A673 (cell line): Measurements from ENCODE around the gene MPO. TPM values are rescaled to one million over a fixed set of nuclear protein-coding genes. Genes with fewer than 3 reads are reported as not detected.

Experiments
- BruUV-seq: library from RNA; stranded (reverse); fragments of 400-500 nt; replicated peaks from 2 replicates; lab custom pipeline; 2021; lab: Mats Ljungman, UMichigan
- CTCF ChIA-PET: fragments of 300-600 bp; sonication (Branson Sonifier 250); formaldehyde crosslinking; loops from one replicate; lab custom pipeline; 2022; ENCODE audit warnings: antibody characterized with exemption; lab: Charles Lee
- POLR2A ChIA-PET: fragments of 300-600 bp; sonication (Branson Sonifier 250); formaldehyde crosslinking; loops from one replicate; lab custom pipeline; 2022; ENCODE audit warnings: antibody characterized with exemption; ENCODE audit not compliant: low non-redundant PET; lab: Charles Lee
- DNase-seq: peaks from one replicate; pipeline ENCODE4 v3.0.0-alpha.2; 2015; ENCODE audit warnings: low spot score
- H3K27ac ChIP-seq: fragments of 200-600 bp; sonication (generic); 2 replicates; pipeline ENCODE4 v1.5.1; 2016; ENCODE audit warnings: mixed run types, low read depth, mild to moderate bottlenecking, mixed read lengths, antibody characterized with exemption, low read length; ENCODE audit not compliant: poor library complexity, severe bottlenecking
- H3K27me3 ChIP-seq: fragments of 200-600 bp; sonication (generic); replicated peaks from 2 replicates; pipeline ENCODE4 v1.6.1; 2017; ENCODE audit warnings: mixed run types, low read depth, mild to moderate bottlenecking, mixed read lengths, antibody characterized with exemption, low read length; ENCODE audit not compliant: insufficient read depth, poor library complexity
- H3K36me3 ChIP-seq: fragments of 200-600 bp; sonication (generic); 2 replicates; pipeline ENCODE4 v1.6.1; 2016; ENCODE audit warnings: mixed run types, mild to moderate bottlenecking, mixed read lengths, antibody characterized with exemption, low read length; ENCODE audit not compliant: insufficient read depth, poor library complexity, severe bottlenecking
- H3K4me1 ChIP-seq: fragments of 200-600 bp; sonication (generic); 2 replicates; pipeline ENCODE4 v1.6.1; 2017; ENCODE audit warnings: mixed run types, mild to moderate bottlenecking, mixed read lengths, antibody characterized with exemption, low read length; ENCODE audit not compliant: insufficient read depth, poor library complexity, severe bottlenecking
- H3K4me3 ChIP-seq: fragments of 200-600 bp; sonication (generic); 2 replicates; pipeline ENCODE4 v1.5.1; 2016; ENCODE audit warnings: low read depth, mixed run types, mild to moderate bottlenecking, mixed read lengths, low read length; ENCODE audit not compliant: poor library complexity, severe bottlenecking
- H3K9me3 ChIP-seq: fragments of 200-600 bp; sonication (generic); 2 replicates; pipeline ENCODE4 v1.6.1; 2016; ENCODE audit warnings: mixed run types, low read depth, mild to moderate bottlenecking, mixed read lengths, antibody characterized with exemption, low read length; ENCODE audit not compliant: poor library complexity, severe bottlenecking
- EZH2 ChIP-seq: fragments of 200-600 bp; sonication (generic); IDR thresholded peaks from 2 replicates; pipeline ENCODE4 v1.6.1; 2017; ENCODE audit warnings: borderline replicate concordance, low read depth, mild to moderate bottlenecking, mixed read lengths, antibody characterized with exemption, low read length; ENCODE audit not compliant: poor library complexity, severe bottlenecking
- intact Hi-C: fragments of 100-400 bp; cut with micrococcal nuclease; formaldehyde crosslinking; loops from one replicate; pipeline ENCODE4 v1.10.0; 2022; ENCODE audit not compliant: unreplicated experiment
- total RNA-seq: library from RNA; stranded (reverse); gene quantifications from 2 replicates; pipeline ENCODE4 v1.2.3, GENCODE V29; 2021
- TF ChIP-seq, protein P1 (sequence below): fragments of 300-800, 200-600 bp; sonication (generic); conservative IDR thresholded peaks from 2 replicates; pipeline ENCODE4 v1.5.1; 2017; ENCODE audit warnings: low read depth, mild to moderate bottlenecking, antibody characterized with exemption, low read length, moderate library complexity, mixed read lengths

Gene MPO
- total RNA-seq, 1 experiment from 2014 or later, result not detected

DNA sequence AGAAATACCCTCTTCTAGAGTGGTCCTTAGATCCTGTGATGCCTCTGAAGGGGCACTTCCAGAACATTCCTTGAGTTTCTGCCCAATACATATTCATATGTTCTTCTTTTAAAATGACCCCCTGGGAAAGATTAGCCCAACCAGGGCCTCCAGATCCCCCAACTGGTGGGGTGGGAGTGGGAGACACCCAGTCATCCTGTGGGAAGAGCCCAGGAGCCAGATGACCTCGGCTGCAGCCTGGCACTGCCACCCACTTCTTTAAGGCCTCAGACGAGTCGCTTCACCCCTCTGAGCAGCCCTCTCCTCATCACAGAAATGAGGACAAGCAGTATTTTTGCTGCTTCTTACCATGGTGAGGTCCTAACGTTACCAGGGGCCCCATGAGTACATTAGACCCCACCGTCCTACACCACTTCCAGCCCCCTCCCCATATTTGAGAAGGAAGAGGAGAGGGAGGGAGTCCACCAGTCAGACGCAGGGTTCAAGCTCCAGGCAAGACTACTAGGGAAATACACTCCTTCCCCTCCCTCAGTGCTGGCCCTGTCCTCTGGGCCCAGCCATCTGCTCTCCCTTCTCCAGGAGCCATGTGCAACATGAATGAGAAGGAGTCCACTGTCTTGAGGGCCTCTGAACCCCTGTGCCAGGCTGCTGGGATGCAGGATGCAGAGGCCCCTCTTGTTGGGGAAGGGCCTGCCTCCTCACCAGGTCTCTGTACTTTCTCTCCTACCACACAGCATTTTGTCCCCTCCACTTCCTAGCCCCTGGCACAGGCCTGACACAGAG lies 11.8 kb downstream of the MPO start:
- no peak overlapping the region for H3K4me3 ChIP-seq
- no peak for TF ChIP-seq EZH2
- TF ChIP-seq, protein P1, sequence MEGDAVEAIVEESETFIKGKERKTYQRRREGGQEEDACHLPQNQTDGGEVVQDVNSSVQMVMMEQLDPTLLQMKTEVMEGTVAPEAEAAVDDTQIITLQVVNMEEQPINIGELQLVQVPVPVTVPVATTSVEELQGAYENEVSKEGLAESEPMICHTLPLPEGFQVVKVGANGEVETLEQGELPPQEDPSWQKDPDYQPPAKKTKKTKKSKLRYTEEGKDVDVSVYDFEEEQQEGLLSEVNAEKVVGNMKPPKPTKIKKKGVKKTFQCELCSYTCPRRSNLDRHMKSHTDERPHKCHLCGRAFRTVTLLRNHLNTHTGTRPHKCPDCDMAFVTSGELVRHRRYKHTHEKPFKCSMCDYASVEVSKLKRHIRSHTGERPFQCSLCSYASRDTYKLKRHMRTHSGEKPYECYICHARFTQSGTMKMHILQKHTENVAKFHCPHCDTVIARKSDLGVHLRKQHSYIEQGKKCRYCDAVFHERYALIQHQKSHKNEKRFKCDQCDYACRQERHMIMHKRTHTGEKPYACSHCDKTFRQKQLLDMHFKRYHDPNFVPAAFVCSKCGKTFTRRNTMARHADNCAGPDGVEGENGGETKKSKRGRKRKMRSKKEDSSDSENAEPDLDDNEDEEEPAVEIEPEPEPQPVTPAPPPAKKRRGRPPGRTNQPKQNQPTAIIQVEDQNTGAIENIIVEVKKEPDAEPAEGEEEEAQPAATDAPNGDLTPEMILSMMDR, result no peak
- CTCF ChIA-PET, result no interaction called here
- H3K4me1 ChIP-seq, result no peaks in the 10 kb centered on the region
- no peaks in the 10 kb centered on the region for H3K36me3 ChIP-seq
- H3K9me3 ChIP-seq, result no peaks in the 10 kb centered on the region
- DNase-seq, result no peak
- intact Hi-C loops, result no loop called here
- no peak overlapping the region for H3K27ac ChIP-seq
- peaks cover 15% of the 10 kb centered on the region for H3K27me3 ChIP-seq
- POLR2A ChIA-PET, result no interaction called here
- BruUV-seq, result no TSS peak

DNA sequence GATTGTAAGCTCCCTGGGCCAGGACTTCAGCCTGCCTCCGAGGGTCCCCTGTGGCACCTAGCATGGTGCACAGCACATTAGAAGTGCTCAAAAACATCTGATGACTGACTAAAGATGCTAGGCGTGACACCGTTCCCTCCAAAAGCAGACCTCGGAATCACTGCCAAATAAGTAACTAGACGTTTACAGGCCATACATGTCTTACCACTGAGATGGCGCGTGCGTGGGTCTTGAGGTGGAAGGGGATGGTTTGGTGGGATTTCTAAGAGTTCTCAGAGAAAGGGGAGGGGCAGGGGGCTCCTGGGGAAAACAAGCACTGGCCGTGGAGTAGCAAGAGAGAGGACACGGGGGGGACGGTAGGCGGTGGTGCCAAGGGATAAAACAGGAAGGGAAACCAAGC lies 12.4 kb downstream of the MPO start:
- H3K9me3 ChIP-seq, result no peaks in the 10 kb centered on the region
- no peak for TF ChIP-seq EZH2
- TF ChIP-seq, protein P1, result no peak
- ChIA-PET POLR2A (no interaction called here), CTCF (no interaction called here)
- peaks cover 21% of the 10 kb centered on the region for H3K27me3 ChIP-seq
- BruUV-seq, result no TSS peak
- H3K4me3 ChIP-seq, result no peak overlapping the region
- intact Hi-C loops, result no loop called here
- no peak overlapping the region for H3K27ac ChIP-seq
- H3K4me1 ChIP-seq, result no peaks in the 10 kb centered on the region
- DNase-seq, result no peak
- no peaks in the 10 kb centered on the region for H3K36me3 ChIP-seq

DNA sequence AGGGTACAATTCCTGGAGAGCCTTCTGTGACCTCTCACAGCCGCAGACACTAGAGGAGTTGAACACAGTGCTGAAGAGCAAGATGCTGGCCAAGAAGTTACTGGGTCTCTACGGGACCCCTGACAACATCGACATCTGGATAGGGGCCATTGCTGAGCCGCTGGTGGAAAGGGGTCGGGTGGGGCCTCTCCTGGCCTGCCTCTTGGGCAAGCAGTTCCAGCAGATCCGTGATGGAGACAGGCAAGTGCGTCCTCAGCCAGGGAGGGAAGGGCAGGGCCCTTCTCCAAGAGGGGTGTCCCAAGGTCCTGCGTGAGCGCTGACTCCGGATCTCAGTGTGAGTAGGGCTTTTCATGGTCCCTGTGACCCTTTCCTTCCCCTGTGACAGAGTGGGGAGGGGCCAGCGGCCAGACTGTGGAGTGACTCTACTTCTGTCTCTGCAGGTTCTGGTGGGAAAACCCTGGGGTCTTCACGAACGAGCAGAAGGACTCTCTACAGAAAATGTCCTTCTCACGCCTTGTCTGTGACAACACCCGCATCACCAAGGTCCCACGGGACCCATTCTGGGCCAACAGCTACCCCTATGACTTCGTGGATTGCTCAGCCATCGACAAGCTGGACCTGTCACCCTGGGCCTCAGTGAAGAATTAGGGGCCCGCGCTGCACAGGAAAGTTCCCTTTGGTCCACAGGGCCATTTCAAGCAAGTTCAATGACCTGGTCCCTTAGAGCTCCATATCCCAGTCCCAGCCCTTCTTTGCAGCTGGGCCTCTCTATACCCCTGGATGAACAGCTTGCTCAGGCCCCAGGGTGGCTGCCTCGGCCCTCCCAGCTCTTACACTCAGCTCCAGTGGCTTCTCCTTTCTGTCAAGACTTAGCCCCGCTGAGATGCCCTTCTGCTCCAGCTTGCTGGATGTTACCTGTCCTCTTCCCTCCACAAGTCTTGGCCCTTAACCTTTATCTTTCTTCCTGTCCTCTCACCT lies 13.1 kb downstream of the MPO start:
- peaks cover 28% of the 10 kb centered on the region for H3K27me3 ChIP-seq
- H3K4me1 ChIP-seq, result no peaks in the 10 kb centered on the region
- H3K9me3 ChIP-seq, result no peaks in the 10 kb centered on the region
- no peak overlapping the region for H3K4me3 ChIP-seq
- no peak overlapping the region for H3K27ac ChIP-seq
- ChIA-PET CTCF (no interaction called here), POLR2A (no interaction called here)
- no peaks in the 10 kb centered on the region for H3K36me3 ChIP-seq
- no TSS peak for BruUV-seq
- TF ChIP-seq, protein P1, result no peak
- TF ChIP-seq EZH2, result no peak
- intact Hi-C loops, result no loop called here
- no peak for DNase-seq
